GM10266 (cell line): ENCODE measurements around the gene GPC6.

Experiments used
- DNase-seq: peaks from one replicate; pipeline ENCODE4 v3.0.0; 2012; ENCODE audit errors: extremely low spot score
- CTCF ChIP-seq: IDR thresholded peaks from 2 replicates; pipeline ENCODE4 v1.5.1; 2012; ENCODE audit warnings: mild to moderate bottlenecking, low read depth; ENCODE audit not compliant: control insufficient read depth, insufficient read depth; ENCODE audit errors: missing control alignments

Gene GPC6

GRCh38 chr13:94280845-94281244 is 1054.2 kb downstream of the GPC6 start:
- DNase-seq = no peak
- TF ChIP-seq CTCF = no peak

DNA sequence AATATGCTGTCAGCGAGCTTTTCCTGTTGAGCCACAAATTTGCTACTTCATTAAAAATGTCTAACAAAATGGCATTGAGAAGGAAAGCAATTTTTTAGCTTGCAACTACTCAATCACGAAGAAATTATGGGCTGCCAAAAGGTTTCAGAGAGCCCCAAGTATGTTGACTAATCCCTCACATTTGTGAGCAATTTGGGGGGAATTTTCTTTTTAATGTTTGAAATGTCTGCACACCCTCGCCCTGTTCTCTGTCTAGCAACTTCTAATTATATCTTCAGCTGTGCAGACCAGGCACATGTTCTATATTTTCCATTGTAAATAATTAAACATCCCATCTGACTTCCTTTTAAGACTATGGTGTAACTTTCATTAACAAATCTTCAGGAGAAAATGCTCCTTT is 1060.0 kb downstream of the GPC6 start:
- no peak for DNase-seq
- no peak for TF ChIP-seq CTCF

- DNase-seq = no peak
- no peak for TF ChIP-seq CTCF
Measured at GRCh38 chr13:94291631-94292322, 1065.2 kb downstream of the GPC6 start.

DNA sequence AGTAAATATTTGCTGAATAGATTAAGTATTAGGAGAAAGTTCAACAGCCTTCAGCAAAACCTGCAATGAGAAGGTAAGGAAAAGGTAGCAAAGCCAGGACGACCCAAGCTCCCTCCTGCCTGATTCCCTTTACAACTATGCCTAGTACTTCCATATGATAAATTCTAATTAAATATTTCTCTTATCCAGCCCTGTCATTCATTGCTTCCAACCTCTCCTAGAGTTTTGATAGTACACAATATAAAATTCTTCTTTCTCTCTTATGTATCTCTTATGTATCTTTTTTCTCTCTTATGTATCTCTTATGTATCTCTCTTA is 1065.7 kb downstream of the GPC6 start:
- no peak for TF ChIP-seq CTCF
- no peak for DNase-seq

DNA sequence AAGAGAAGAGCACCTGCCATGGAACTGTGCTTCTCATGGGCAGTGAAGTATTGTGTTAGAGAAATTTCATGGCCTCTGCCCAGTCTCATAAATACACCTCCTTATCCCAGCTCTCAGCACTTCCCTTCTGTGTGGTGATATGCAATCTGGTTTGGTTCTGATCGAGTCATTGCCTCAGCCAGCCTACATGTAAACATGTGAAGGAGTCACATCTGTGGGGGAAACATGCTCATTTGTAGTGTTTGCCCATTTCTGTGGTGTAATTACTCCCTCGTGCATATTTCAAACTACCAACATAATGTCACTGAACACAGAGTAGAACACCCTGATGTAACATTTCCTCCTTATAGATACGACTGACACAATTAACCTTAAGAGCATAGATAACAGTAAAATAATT is 1069.9 kb downstream of the GPC6 start:
- no peak for TF ChIP-seq CTCF

DNA sequence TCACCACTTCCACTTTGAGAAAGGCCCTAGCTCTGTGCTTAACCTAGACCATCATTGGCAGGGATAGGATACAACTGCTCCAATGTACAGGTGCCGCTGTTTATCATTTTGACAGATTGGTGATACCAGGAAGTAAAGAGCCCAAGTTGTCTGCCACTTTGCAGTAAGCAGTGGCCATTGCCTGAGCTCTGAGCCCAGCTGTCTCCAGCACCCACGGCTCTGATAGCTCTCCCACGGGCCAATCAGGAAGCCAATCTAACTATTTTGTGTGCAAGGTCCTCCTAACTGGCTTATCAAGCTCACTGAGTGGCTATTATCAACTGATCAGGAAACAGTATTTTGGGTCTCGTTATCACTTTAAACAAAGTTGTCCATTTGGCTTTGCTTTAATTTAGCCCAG is 1071.7 kb downstream of the GPC6 start:
- no peak for TF ChIP-seq CTCF
- no peak for DNase-seq

More for the DNA sequence above, 1069.9 kb downstream of the GPC6 start:
- DNase-seq = no peak

GRCh38 chr13:94300401-94300800 is 1073.8 kb downstream of the GPC6 start:
- DNase-seq = no peak
- no peak for TF ChIP-seq CTCF
